WTC11 (cell line): ENCODE measurements around the gene YBX2. TPM values are rescaled to one million over a fixed set of nuclear protein-coding genes. Genes with fewer than 3 reads are reported as not detected.

ENCODE experiments used
- ATAC-seq: fragments of 200-7000 bp; cut with Tn5 transposase; 2 replicates; pipeline ENCODE4 v1.10.0; 2021; ENCODE audit warnings: mild to moderate bottlenecking, moderate library complexity
- CTCF ChIA-PET: fragments of 300-600 bp; sonication (Branson Sonifier 250); formaldehyde crosslinking; loops from one replicate; lab custom pipeline; 2021; ENCODE audit warnings: antibody characterized with exemption; lab: Charles Lee
- POLR2A ChIA-PET: fragments of 350-600 bp; sonication (Branson Sonifier 250); formaldehyde crosslinking; loops from one replicate; lab custom pipeline; 2021; ENCODE audit warnings: antibody characterized with exemption; lab: Charles Lee
- DNase-seq: peaks from one replicate; pipeline ENCODE4 v3.0.0; 2021; ENCODE audit warnings: low spot score
- H3K27ac Mint-ChIP-seq: 2 replicates; pipeline ENCODE4 v1.8.0; 2021; ENCODE audit warnings: mixed read lengths
- H3K27me3 Mint-ChIP-seq: 2 replicates; pipeline ENCODE4 v1.8.0; 2021; ENCODE audit warnings: low read depth, mild to moderate bottlenecking, moderate library complexity, mixed read lengths
- H3K36me3 Mint-ChIP-seq: 2 replicates; pipeline ENCODE4 v1.8.0; 2021; ENCODE audit warnings: mixed read lengths
- H3K4me1 Mint-ChIP-seq: 2 replicates; pipeline ENCODE4 v1.8.0; 2022; ENCODE audit warnings: mixed read lengths
- H3K4me3 Mint-ChIP-seq: 2 replicates; pipeline ENCODE4 v1.8.0; 2021; ENCODE audit warnings: mild to moderate bottlenecking, moderate library complexity, mixed read lengths
- H3K9me3 Mint-ChIP-seq: 2 replicates; pipeline ENCODE4 v1.8.0; 2021; ENCODE audit warnings: mixed read lengths
- AR ChIP-seq: fragments of 250-450 bp; sonication (Bioruptor Pico); IDR thresholded peaks from 2 replicates; pipeline ENCODE4 v1.9.0; 2021; ENCODE audit warnings: mild to moderate bottlenecking
- FOXP1 ChIP-seq: sonication (generic); formaldehyde crosslinking; IDR thresholded peaks from 2 replicates; pipeline ENCODE4 v1.8.0; 2022; ENCODE audit warnings: missing genetic modification reagents, mild to moderate bottlenecking, moderate library complexity, borderline replicate concordance
- JAZF1 ChIP-seq: fragments of 250-450 bp; sonication (Bioruptor Pico); IDR thresholded peaks from 2 replicates; pipeline ENCODE4 v1.9.0; 2021; ENCODE audit warnings: moderate library complexity, mild to moderate bottlenecking, inconsistent platforms
- MAX ChIP-seq: sonication (generic); formaldehyde crosslinking; IDR thresholded peaks from 2 replicates; pipeline ENCODE4 v1.8.0; 2022; ENCODE audit warnings: mild to moderate bottlenecking, missing genetic modification reagents
- RORB ChIP-seq: fragments of 250-450 bp; sonication (Bioruptor Pico); IDR thresholded peaks from 2 replicates; pipeline ENCODE4 v1.9.0; 2021; ENCODE audit warnings: mild to moderate bottlenecking
- SOX15 ChIP-seq: fragments of 250-450 bp; sonication (Bioruptor Pico); IDR thresholded peaks from 2 replicates; pipeline ENCODE4 v1.9.0; 2021; ENCODE audit warnings: mild to moderate bottlenecking
- USF1 ChIP-seq: sonication (generic); formaldehyde crosslinking; IDR thresholded peaks from 2 replicates; pipeline ENCODE4 v1.8.0; 2022; ENCODE audit warnings: mild to moderate bottlenecking, missing genetic modification reagents
- ZBTB43 ChIP-seq: sonication (generic); formaldehyde crosslinking; IDR thresholded peaks from 2 replicates; pipeline ENCODE4 v1.8.1; 2023; ENCODE audit warnings: mild to moderate bottlenecking, missing genetic modification reagents
- ZMAT4 ChIP-seq: fragments of 250-450 bp; sonication (Bioruptor Pico); IDR thresholded peaks from 2 replicates; pipeline ENCODE4 v1.9.0; 2021; ENCODE audit warnings: mild to moderate bottlenecking
- ZNF219 ChIP-seq: sonication (generic); formaldehyde crosslinking; IDR thresholded peaks from 2 replicates; pipeline ENCODE4 v1.8.0; 2023; ENCODE audit warnings: missing genetic modification reagents, mild to moderate bottlenecking, borderline replicate concordance
- ZNF263 ChIP-seq: sonication (generic); formaldehyde crosslinking; IDR thresholded peaks from 2 replicates; pipeline ENCODE4 v1.8.1; 2022; ENCODE audit warnings: low read depth, mild to moderate bottlenecking, moderate library complexity, missing genetic modification reagents
- ZNF671 ChIP-seq: fragments of 250-450 bp; sonication (Bioruptor Pico); IDR thresholded peaks from 2 replicates; pipeline ENCODE4 v1.8.0; 2021; ENCODE audit warnings: mild to moderate bottlenecking
- total RNA-seq: library from RNA; stranded (reverse); gene quantifications from 3 replicates; pipeline ENCODE4 v1.2.3, GENCODE V29; 2021
- TF ChIP-seq, protein P1 (sequence below): fragments of 250-450 bp; sonication (Bioruptor Pico); conservative IDR thresholded peaks from 2 replicates; pipeline ENCODE4 v1.9.0; 2021; ENCODE audit warnings: mild to moderate bottlenecking
- TF ChIP-seq, protein P2 (sequence below): sonication (generic); formaldehyde crosslinking; IDR thresholded peaks from 2 replicates; pipeline ENCODE4 v1.8.1; 2022; ENCODE audit warnings: mild to moderate bottlenecking, missing genetic modification reagents, moderate library complexity, borderline replicate concordance
- TF ChIP-seq, protein P3 (sequence below): sonication (generic); formaldehyde crosslinking; IDR thresholded peaks from 2 replicates; pipeline ENCODE4 v1.8.1; 2023; ENCODE audit warnings: mild to moderate bottlenecking, missing genetic modification reagents, moderate library complexity
- TF ChIP-seq, protein P4 (sequence below): fragments of 250-450 bp; sonication (Bioruptor Pico); IDR thresholded peaks from 2 replicates; pipeline ENCODE4 v1.8.0; 2021; ENCODE audit warnings: mild to moderate bottlenecking
- TF ChIP-seq, protein P5 (sequence below): fragments of 200-600 bp; IDR thresholded peaks from 2 replicates; pipeline ENCODE4 v1.8.0; 2022; ENCODE audit warnings: antibody characterized with exemption

YBX2 gene
- total RNA-seq, 1 experiment from 2014 or later, result 26.8 TPM

DNA sequence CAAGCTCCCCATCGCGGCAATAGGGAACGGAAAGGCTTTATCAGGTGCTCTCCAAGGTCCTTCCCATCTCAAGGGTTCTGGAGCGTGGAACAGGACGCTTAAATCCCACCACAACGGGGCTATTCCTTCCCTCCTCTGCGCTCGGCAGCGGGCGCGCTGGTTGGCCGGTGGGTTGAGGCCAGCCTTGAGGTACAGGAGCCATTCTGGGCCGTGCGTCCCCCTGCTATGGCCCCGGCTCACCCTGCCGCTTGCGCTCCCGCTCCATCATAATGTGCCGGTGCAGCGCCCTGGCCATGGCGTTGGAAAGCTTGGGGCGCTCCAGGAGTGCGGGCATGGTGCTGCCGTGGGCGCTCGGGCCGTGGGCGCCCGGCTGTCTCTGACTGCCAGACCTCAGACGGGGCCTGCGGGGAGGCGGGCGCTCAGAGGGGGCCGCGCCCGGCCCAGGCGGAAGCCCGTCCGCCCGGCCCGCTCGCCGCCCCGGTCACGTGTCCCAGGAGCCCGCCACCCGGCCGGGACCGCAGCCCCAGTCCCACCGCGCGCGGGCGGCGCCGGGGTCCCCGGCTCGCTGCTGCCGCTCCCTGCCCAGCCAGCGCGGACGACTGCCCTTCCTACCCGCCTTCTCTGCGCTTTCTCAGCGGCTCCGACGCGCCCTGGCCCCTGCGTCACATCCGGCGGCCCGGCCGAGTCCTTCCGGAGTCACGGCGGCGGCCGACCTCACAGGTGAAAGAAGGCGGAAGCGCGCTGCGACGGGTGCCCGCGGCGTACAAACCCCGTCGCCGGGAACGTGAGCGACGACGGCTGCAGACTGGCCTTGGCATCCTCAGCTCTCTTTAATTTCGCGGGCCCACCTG, 20.5 kb upstream of the YBX2 start, which contains the start of gene GPS2 (continued):
- no peak; the same call in 1 of the 2 replicates for TF ChIP-seq AR (CRISPR knock-in tag)
- TF ChIP-seq RORB, result no peak
- TF ChIP-seq ZBTB43 (CRISPR knock-in tag), result no peak
- no peak for TF ChIP-seq ZMAT4 (CRISPR knock-in tag)
- TF ChIP-seq, protein P1, sequence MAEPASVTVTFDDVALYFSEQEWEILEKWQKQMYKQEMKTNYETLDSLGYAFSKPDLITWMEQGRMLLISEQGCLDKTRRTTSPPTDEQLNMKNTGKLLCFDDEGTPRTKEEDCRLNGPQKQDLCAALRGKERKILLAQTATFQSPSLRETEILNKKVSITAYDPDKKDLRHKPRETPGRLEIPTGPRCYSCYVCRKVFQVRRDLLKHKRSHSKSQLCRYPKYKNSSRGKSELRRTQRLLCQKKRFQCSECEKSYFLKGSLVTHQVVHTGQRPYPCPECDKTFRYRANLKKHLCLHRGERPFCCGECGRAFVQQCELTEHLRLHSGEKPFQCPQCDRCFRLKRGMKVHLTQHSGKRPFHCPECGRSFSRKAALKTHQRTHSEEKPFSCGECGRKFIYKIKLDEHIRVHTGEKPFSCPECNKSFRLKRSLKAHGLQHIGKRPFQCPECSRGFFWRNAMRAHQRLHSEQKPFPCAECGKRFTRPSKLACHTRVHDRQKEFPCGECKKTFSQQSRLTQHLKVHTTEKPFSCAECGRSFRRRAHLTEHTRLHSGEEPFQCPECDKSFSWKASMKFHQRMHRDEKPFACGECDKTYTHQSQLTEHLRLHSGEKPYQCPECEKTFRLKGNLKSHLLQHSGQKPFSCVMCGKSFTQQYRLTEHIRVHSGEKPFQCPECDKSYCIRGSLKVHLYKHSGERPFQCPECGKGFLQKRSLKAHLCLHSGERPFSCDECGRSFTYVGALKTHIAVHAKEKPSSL (CRISPR knock-in tag), result no peak
- TF ChIP-seq ZNF671 (CRISPR knock-in tag), result no peak; the same call in 1 of the 2 replicates
- TF ChIP-seq, protein P2, sequence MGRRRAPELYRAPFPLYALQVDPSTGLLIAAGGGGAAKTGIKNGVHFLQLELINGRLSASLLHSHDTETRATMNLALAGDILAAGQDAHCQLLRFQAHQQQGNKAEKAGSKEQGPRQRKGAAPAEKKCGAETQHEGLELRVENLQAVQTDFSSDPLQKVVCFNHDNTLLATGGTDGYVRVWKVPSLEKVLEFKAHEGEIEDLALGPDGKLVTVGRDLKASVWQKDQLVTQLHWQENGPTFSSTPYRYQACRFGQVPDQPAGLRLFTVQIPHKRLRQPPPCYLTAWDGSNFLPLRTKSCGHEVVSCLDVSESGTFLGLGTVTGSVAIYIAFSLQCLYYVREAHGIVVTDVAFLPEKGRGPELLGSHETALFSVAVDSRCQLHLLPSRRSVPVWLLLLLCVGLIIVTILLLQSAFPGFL, result no peak
- peak; percentile 45; the same call in 1 of the 2 replicates for TF ChIP-seq MAX (CRISPR knock-in tag)
- TF ChIP-seq, protein P3, sequence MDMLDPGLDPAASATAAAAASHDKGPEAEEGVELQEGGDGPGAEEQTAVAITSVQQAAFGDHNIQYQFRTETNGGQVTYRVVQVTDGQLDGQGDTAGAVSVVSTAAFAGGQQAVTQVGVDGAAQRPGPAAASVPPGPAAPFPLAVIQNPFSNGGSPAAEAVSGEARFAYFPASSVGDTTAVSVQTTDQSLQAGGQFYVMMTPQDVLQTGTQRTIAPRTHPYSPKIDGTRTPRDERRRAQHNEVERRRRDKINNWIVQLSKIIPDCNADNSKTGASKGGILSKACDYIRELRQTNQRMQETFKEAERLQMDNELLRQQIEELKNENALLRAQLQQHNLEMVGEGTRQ (CRISPR knock-in tag), result peak; percentile 86

GRCh38 chr17:7313890-7314718, 19.7 kb upstream of the YBX2 start:
- TF ChIP-seq USF1 (no peak), ZNF263 (CRISPR knock-in tag) (no peak), JAZF1 (CRISPR knock-in tag) (no peak), FOXP1 (CRISPR knock-in tag) (no peak), ZNF219 (no peak), SOX15 (CRISPR knock-in tag) (no peak)
- TF ChIP-seq, protein P4, sequence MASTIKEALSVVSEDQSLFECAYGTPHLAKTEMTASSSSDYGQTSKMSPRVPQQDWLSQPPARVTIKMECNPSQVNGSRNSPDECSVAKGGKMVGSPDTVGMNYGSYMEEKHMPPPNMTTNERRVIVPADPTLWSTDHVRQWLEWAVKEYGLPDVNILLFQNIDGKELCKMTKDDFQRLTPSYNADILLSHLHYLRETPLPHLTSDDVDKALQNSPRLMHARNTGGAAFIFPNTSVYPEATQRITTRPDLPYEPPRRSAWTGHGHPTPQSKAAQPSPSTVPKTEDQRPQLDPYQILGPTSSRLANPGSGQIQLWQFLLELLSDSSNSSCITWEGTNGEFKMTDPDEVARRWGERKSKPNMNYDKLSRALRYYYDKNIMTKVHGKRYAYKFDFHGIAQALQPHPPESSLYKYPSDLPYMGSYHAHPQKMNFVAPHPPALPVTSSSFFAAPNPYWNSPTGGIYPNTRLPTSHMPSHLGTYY (CRISPR knock-in tag), result no peak
- TF ChIP-seq, protein P5, sequence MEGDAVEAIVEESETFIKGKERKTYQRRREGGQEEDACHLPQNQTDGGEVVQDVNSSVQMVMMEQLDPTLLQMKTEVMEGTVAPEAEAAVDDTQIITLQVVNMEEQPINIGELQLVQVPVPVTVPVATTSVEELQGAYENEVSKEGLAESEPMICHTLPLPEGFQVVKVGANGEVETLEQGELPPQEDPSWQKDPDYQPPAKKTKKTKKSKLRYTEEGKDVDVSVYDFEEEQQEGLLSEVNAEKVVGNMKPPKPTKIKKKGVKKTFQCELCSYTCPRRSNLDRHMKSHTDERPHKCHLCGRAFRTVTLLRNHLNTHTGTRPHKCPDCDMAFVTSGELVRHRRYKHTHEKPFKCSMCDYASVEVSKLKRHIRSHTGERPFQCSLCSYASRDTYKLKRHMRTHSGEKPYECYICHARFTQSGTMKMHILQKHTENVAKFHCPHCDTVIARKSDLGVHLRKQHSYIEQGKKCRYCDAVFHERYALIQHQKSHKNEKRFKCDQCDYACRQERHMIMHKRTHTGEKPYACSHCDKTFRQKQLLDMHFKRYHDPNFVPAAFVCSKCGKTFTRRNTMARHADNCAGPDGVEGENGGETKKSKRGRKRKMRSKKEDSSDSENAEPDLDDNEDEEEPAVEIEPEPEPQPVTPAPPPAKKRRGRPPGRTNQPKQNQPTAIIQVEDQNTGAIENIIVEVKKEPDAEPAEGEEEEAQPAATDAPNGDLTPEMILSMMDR, result no peak
- Mint-ChIP-seq H3K4me3 (peak overlapping the region; percentile 73), H3K9me3 (no peaks in the 10 kb centered on the region), H3K27ac (peak overlapping the region; percentile 95), H3K4me1 (peaks cover 38% of the 10 kb centered on the region), H3K36me3 (peaks cover 58% of the 10 kb centered on the region), H3K27me3 (no peaks in the 10 kb centered on the region)
- ChIA-PET POLR2A (interaction anchor here (1.3 to 3.9 kb wide), 4 partner anchors 15 to 246 kb away, joined by 3 to 21 read pairs (median 4); partner anchors contain the start of genes ACADVL, ACAP1, DLG4 and NEURL4), CTCF (interaction anchor here (0.8 to 3.3 kb wide), 15 partner anchors 15 to 275 kb away, joined by 3 to 19 read pairs (median 5); partner anchors contain the start of genes GABARAP, NEURL4, SLC2A4 and TMEM256)
- DNase-seq (no peak), ATAC-seq (no peak)
